ENCODE results near the gene PPFIBP2.

GRCh38 chr11:7683571-7683970 is 169.8 kb downstream of the PPFIBP2 start:
- TF ChIP-seq POLR2A (IDR thresholded peaks at IDR 0.05; ENCODE audit: insufficient read depth in 1 of 2, low read depth in 2 of 2, low read length in 2 of 2) = no peak
- no peak for TF ChIP-seq POLR2G (IDR thresholded peaks at IDR 0.05; ENCODE audit: low read depth, low read length)
- TF ChIP-seq EZH2 (conservative IDR thresholded peaks at IDR 0.05; ENCODE audit: low read depth, low read length) = no peak
- TF ChIP-seq, protein P1, sequence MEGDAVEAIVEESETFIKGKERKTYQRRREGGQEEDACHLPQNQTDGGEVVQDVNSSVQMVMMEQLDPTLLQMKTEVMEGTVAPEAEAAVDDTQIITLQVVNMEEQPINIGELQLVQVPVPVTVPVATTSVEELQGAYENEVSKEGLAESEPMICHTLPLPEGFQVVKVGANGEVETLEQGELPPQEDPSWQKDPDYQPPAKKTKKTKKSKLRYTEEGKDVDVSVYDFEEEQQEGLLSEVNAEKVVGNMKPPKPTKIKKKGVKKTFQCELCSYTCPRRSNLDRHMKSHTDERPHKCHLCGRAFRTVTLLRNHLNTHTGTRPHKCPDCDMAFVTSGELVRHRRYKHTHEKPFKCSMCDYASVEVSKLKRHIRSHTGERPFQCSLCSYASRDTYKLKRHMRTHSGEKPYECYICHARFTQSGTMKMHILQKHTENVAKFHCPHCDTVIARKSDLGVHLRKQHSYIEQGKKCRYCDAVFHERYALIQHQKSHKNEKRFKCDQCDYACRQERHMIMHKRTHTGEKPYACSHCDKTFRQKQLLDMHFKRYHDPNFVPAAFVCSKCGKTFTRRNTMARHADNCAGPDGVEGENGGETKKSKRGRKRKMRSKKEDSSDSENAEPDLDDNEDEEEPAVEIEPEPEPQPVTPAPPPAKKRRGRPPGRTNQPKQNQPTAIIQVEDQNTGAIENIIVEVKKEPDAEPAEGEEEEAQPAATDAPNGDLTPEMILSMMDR (CRISPR knock-in tag; IDR thresholded peaks at IDR 0.05) = no peak
- no peak for TF ChIP-seq TAF1 (CRISPR knock-in tag; IDR thresholded peaks at IDR 0.05)
- TF ChIP-seq TCF12 (IDR thresholded peaks at IDR 0.05) = no peak
- no peak for TF ChIP-seq TCF12 (CRISPR knock-in tag; IDR thresholded peaks at IDR 0.05)
- no peak for TF ChIP-seq KMT2B (CRISPR knock-in tag; IDR thresholded peaks at IDR 0.05)
- TF ChIP-seq MTA3 (CRISPR knock-in tag; IDR thresholded peaks at IDR 0.05) = no peak
- TF ChIP-seq, protein P2, sequence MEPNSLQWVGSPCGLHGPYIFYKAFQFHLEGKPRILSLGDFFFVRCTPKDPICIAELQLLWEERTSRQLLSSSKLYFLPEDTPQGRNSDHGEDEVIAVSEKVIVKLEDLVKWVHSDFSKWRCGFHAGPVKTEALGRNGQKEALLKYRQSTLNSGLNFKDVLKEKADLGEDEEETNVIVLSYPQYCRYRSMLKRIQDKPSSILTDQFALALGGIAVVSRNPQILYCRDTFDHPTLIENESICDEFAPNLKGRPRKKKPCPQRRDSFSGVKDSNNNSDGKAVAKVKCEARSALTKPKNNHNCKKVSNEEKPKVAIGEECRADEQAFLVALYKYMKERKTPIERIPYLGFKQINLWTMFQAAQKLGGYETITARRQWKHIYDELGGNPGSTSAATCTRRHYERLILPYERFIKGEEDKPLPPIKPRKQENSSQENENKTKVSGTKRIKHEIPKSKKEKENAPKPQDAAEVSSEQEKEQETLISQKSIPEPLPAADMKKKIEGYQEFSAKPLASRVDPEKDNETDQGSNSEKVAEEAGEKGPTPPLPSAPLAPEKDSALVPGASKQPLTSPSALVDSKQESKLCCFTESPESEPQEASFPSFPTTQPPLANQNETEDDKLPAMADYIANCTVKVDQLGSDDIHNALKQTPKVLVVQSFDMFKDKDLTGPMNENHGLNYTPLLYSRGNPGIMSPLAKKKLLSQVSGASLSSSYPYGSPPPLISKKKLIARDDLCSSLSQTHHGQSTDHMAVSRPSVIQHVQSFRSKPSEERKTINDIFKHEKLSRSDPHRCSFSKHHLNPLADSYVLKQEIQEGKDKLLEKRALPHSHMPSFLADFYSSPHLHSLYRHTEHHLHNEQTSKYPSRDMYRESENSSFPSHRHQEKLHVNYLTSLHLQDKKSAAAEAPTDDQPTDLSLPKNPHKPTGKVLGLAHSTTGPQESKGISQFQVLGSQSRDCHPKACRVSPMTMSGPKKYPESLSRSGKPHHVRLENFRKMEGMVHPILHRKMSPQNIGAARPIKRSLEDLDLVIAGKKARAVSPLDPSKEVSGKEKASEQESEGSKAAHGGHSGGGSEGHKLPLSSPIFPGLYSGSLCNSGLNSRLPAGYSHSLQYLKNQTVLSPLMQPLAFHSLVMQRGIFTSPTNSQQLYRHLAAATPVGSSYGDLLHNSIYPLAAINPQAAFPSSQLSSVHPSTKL (CRISPR knock-in tag; IDR thresholded peaks at IDR 0.05) = no peak
- TF ChIP-seq ELF4 (CRISPR knock-in tag; IDR thresholded peaks at IDR 0.05; ENCODE audit: borderline replicate concordance) = no peak
